ENCODE data around the gene VTI1A.

- TF ChIP-seq CTCF (IDR thresholded peaks at IDR 0.05) (no peak), POLR2A (IDR thresholded peaks at IDR 0.05) (no peak)
Measured at GRCh38 chr10:112712536-112712935, 265.5 kb downstream of the VTI1A start.

Measured in thyroid gland (tissue), 4 donors.